IMR-90 (cell line): ENCODE data around the gene CADM4. TPM values are rescaled to one million over a fixed set of nuclear protein-coding genes. Genes with fewer than 3 reads are reported as not detected.
A peak's percentile ranks its signal among the peaks of the same experiment; 100 is the strongest.

Experiments
- ATAC-seq: fragments of 200-7000 bp; cut with Tn5 transposase; 2 replicates; pipeline ENCODE4 v1.9.1; 2020; ENCODE audit warnings: low read depth, mild to moderate bottlenecking, moderate library complexity
- BruUV-seq: library from RNA; stranded (reverse); fragments of 400-500 nt; replicated peaks from 2 replicates; lab custom pipeline; 2021; lab: Mats Ljungman, UMichigan
- CTCF ChIA-PET: fragments of 300-600 bp; formaldehyde crosslinking; extraction: SDS; loops from one replicate; lab custom pipeline; 2021; ENCODE audit warnings: antibody characterized with exemption; lab: Yijun Ruan, JAX
- POLR2A ChIA-PET: fragments of 300-600 bp; sonication (Branson Sonifier 250); formaldehyde crosslinking; loops from one replicate; lab custom pipeline; 2022; ENCODE audit warnings: antibody characterized with exemption; ENCODE audit not compliant: unreplicated experiment; lab: Charles Lee
- DNase-seq: peaks from one replicate; pipeline ENCODE4 v3.0.0; 2013
- H2AFZ ChIP-seq: replicated peaks from 2 replicates; pipeline ENCODE3; 2013; ENCODE audit warnings: low read length, mild to moderate bottlenecking; ENCODE audit not compliant: poor library complexity
- H2AK5ac ChIP-seq: 2 replicates; pipeline ENCODE4 v1.6.1; 2013; ENCODE audit warnings: low read depth, low read length, inconsistent platforms
- H2AK9ac ChIP-seq: replicated peaks from 2 replicates; pipeline ENCODE3; 2013; ENCODE audit warnings: mild to moderate bottlenecking, low read depth, low read length, moderate library complexity; ENCODE audit not compliant: poor library complexity
- H2BK120ac ChIP-seq: 2 replicates; pipeline ENCODE4 v1.6.1; 2013; ENCODE audit warnings: low read depth, low read length, inconsistent platforms
- H2BK15ac ChIP-seq: 3 replicates; pipeline ENCODE4 v1.6.1; 2013; ENCODE audit warnings: low read depth, low read length, inconsistent platforms
- H2BK20ac ChIP-seq: 2 replicates; pipeline ENCODE4 v1.6.1; 2013; ENCODE audit warnings: low read depth, mild to moderate bottlenecking, inconsistent platforms, low read length, moderate library complexity
- H2BK5ac ChIP-seq: 2 replicates; pipeline ENCODE4 v1.6.1; 2013; ENCODE audit warnings: mild to moderate bottlenecking, low read depth, low read length, inconsistent platforms; ENCODE audit not compliant: poor library complexity, severe bottlenecking
- H3K14ac ChIP-seq: replicated peaks from 2 replicates; pipeline ENCODE4 v1.6.1; 2013; ENCODE audit warnings: low read depth, low read length, inconsistent platforms
- H3K18ac ChIP-seq: 2 replicates; pipeline ENCODE4 v1.6.1; 2013; ENCODE audit warnings: low read depth, low read length, control low read depth
- H3K23ac ChIP-seq: 2 replicates; pipeline ENCODE4 v1.6.1; 2013; ENCODE audit warnings: low read depth, low read length, inconsistent platforms
- H3K27ac ChIP-seq: 2 replicates; pipeline ENCODE4 v1.5.1; 2013; ENCODE audit warnings: mild to moderate bottlenecking, control low read depth, low read length; ENCODE audit not compliant: insufficient read depth
- H3K27me3 ChIP-seq: 2 replicates; pipeline ENCODE4 v1.6.1; 2013; ENCODE audit warnings: low read length; ENCODE audit not compliant: control insufficient read depth, insufficient read depth
- H3K36me3 ChIP-seq: 2 replicates; pipeline ENCODE4 v1.6.1; 2013; ENCODE audit warnings: low read length, mixed read lengths; ENCODE audit not compliant: control insufficient read depth, insufficient read depth
- H3K4ac ChIP-seq: 2 replicates; pipeline ENCODE4 v1.6.1; 2013; ENCODE audit warnings: low read depth, low read length, inconsistent platforms
- H3K4me1 ChIP-seq: 2 replicates; pipeline ENCODE4 v1.6.1; 2013; ENCODE audit warnings: low read length, mixed read lengths; ENCODE audit not compliant: control insufficient read depth, insufficient read depth
- H3K4me2 ChIP-seq: 2 replicates; pipeline ENCODE4 v1.6.1; 2013; ENCODE audit warnings: low read depth, mild to moderate bottlenecking, control low read depth, low read length, moderate library complexity
- H3K4me3 ChIP-seq: 2 replicates; pipeline ENCODE4 v1.5.1; 2013; ENCODE audit warnings: low read depth, mild to moderate bottlenecking, control low read depth, low read length, moderate library complexity; ENCODE audit not compliant: insufficient read depth
- H3K56ac ChIP-seq: 2 replicates; pipeline ENCODE4 v1.6.1; 2013; ENCODE audit warnings: low read length, inconsistent platforms; ENCODE audit not compliant: insufficient read depth; ENCODE audit errors: extremely low read depth
- H3K79me1 ChIP-seq, 2 experiments: 2 replicates each; pipeline ENCODE4 v1.6.1; 2013; ENCODE audit warnings: low read length in 2 of 2, inconsistent platforms in 1 of 2, low read depth in 1 of 2
- H3K9ac ChIP-seq: 2 replicates; pipeline ENCODE4 v1.6.1; 2013; ENCODE audit warnings: low read depth, low read length, control low read depth
- H3K9me1 ChIP-seq: 2 replicates; pipeline ENCODE4 v1.6.1; 2013; ENCODE audit warnings: low read length, inconsistent platforms; ENCODE audit not compliant: insufficient read depth
- H3K9me3 ChIP-seq: 2 replicates; pipeline ENCODE4 v1.6.1; 2013; ENCODE audit warnings: low read length; ENCODE audit not compliant: control insufficient read depth, insufficient read depth
- H4K20me1 ChIP-seq: 2 replicates; pipeline ENCODE4 v1.6.1; 2013; ENCODE audit warnings: low read length, inconsistent platforms; ENCODE audit not compliant: insufficient read depth
- H4K5ac ChIP-seq: 2 replicates; pipeline ENCODE4 v1.6.1; 2013; ENCODE audit warnings: mild to moderate bottlenecking, low read depth, low read length, control low read depth
- H4K8ac ChIP-seq, 2 experiments: 2 replicates each; pipeline ENCODE4 v1.6.1; 2013; ENCODE audit warnings: low read depth in 2 of 2, low read length in 2 of 2, control low read depth in 1 of 2, inconsistent platforms in 1 of 2
- H4K91ac ChIP-seq: 2 replicates; pipeline ENCODE4 v1.6.1; 2013; ENCODE audit warnings: low read depth, low read length, inconsistent platforms; ENCODE audit not compliant: insufficient read depth
- BHLHE40 ChIP-seq: fragments of 150-350 bp; IDR thresholded peaks from 2 replicates; pipeline ENCODE4 v1.6.1; 2016; ENCODE audit warnings: mild to moderate bottlenecking, low read depth, low read length
- CEBPB ChIP-seq: IDR thresholded peaks from 2 replicates; pipeline ENCODE4 v1.6.1; 2012; ENCODE audit warnings: low read depth, low read length, improper control_type of control experiment
- CHD1 ChIP-seq: IDR thresholded peaks from 2 replicates; pipeline ENCODE4 v1.6.1; 2012; ENCODE audit warnings: low read depth, low read length, improper control_type of control experiment
- FOS ChIP-seq: fragments of 150-350 bp; IDR thresholded peaks from 2 replicates; pipeline ENCODE4 v1.6.1; 2016; ENCODE audit warnings: low read depth, low read length
- MAFK ChIP-seq: IDR thresholded peaks from 2 replicates; pipeline ENCODE4 v1.6.1; 2012; ENCODE audit warnings: low read depth, low read length, improper control_type of control experiment
- MAZ ChIP-seq: IDR thresholded peaks from 2 replicates; pipeline ENCODE4 v1.6.1; 2012; ENCODE audit warnings: low read depth, mild to moderate bottlenecking, low read length, improper control_type of control experiment, moderate library complexity, borderline replicate concordance
- MXI1 ChIP-seq: IDR thresholded peaks from 2 replicates; pipeline ENCODE4 v1.6.1; 2012; ENCODE audit warnings: low read depth, mild to moderate bottlenecking, low read length, moderate library complexity, borderline replicate concordance
- NFE2L2 ChIP-seq: fragments of 150-350 bp; IDR thresholded peaks from 2 replicates; pipeline ENCODE4 v1.6.1; 2016; ENCODE audit warnings: low read depth, mild to moderate bottlenecking, low read length
- POLR2A ChIP-seq: IDR thresholded peaks from 2 replicates; pipeline ENCODE4 v1.6.1; 2012; ENCODE audit warnings: mild to moderate bottlenecking, low read depth, low read length
- RAD21 ChIP-seq: IDR thresholded peaks from 2 replicates; pipeline ENCODE4 v1.6.1; 2012; ENCODE audit warnings: low read length, improper control_type of control experiment
- RCOR1 ChIP-seq: IDR thresholded peaks from 2 replicates; pipeline ENCODE4 v1.6.1; 2012; ENCODE audit warnings: mild to moderate bottlenecking, low read length, improper control_type of control experiment; ENCODE audit not compliant: insufficient replicate concordance
- RFX5 ChIP-seq: IDR thresholded peaks from 2 replicates; pipeline ENCODE4 v1.8.0; 2012; ENCODE audit warnings: low read depth, mild to moderate bottlenecking, low read length, moderate library complexity
- WGBS, 2 experiments: methylation state at CpG; one replicate each; pipeline versions ENCODE4 v1.1.5 to v1.1.7; 2013; ENCODE audit warnings: missing lambda C conversion rate in 2 of 2; ENCODE audit not compliant: insufficient read length in 1 of 2; ENCODE audit errors: extremely low coverage in 2 of 2; 5-methylcytosine and 5-hydroxymethylcytosine counted together
- dilution Hi-C: fragments of 300-500 bp; cut with HindIII; formaldehyde crosslinking; loops from one replicate; pipeline ENCODE4 v1.14.3; 2018; ENCODE audit warnings: low sequenced_read_pairs; ENCODE audit not compliant: unreplicated experiment
- in situ Hi-C: fragments of 300-500 bp; cut with MboI; formaldehyde crosslinking; loops from 3 replicates; pipeline ENCODE4 v1.14.3; 2019; ENCODE audit warnings: low sequenced_read_pairs, inconsistent platforms, mixed read lengths
- intact Hi-C: fragments of 100-400 bp; cut with micrococcal nuclease; formaldehyde crosslinking; loops from 2 replicates; pipeline ENCODE4 v1.10.0; 2022
- polyA plus RNA-seq, 3 experiments: library from polyadenylated mRNA; depleted of rRNA; stranded (reverse); fragments of >200 nt; gene quantifications; 2 replicates each; pipeline ENCODE4 v1.2.3, GENCODE V29; 2012; ENCODE audit warnings: low replicate concordance in 1 of 3
- total RNA-seq: library from RNA; depleted of rRNA; stranded (reverse); fragments of >200 nt; gene quantifications from 2 replicates; pipeline ENCODE4 v1.2.3, GENCODE V29; 2012
- TF ChIP-seq, protein P1 (sequence below): fragments of 150-350 bp; IDR thresholded peaks from 2 replicates; pipeline ENCODE4 v1.6.1; 2016; ENCODE audit warnings: low read depth, mild to moderate bottlenecking, low read length, moderate library complexity, borderline replicate concordance
- TF ChIP-seq, protein P2 (sequence below): conservative IDR thresholded peaks from 2 replicates; pipeline ENCODE4 v1.5.1; 2012; ENCODE audit warnings: mild to moderate bottlenecking, low read depth, low read length, improper control_type of control experiment

CADM4 gene
- total and polyA plus RNA-seq, 2 of the 4 experiments (the other 2 are of a cell fraction): 2.0 to 4.9 TPM

DNA sequence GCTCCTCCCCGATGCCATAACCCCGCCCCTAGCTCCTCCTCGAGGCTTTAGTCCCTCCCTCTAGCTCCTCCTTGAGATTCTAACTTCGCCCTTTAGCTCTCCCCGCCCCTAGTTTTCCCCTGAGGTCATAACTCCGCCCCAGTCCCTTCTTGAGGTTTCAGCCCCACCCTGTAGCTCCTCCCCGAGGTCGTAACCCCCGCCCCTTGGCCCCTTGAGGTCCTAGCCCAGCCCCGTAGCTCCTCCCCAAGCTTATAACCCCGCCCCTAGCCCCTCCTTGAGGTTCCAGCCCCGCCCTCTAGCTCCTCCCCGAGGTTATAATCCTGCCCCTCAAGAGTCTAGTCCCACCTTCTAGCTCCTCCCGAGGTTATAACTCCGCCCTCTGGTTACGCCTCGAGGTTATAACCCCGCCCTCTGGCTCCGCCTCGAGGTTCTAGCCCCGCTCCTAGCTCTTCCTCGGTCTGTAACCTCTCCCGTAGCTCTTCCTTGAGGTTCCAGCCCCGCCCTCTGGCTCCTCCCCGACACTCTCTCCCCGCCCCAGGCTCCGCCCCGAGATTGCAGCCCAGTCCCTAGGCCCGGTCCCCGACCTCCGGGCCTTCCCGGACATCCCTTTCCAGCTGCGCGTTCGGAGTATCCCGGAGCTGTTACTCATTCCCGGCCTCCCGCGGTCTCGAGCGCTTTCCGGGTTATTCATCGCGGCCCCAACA lies 28.9 kb upstream of the CADM4 start:
- peak overlapping the region; percentile 57; the same call in 1 of the 2 replicates for H3K23ac ChIP-seq
- CTCF ChIA-PET: interaction anchor here (0.6 to 1.2 kb wide), 9 partner anchors 57 to 1827 kb away, joined by 3 to 4 read pairs (median 3); no protein-coding TSS in a partner anchor
- H2AFZ ChIP-seq: peak overlapping the region; percentile 82
- H2BK15ac ChIP-seq: peak overlapping the region; percentile 70; the same call in 1 of the 3 replicates
- peak overlapping the region; percentile 21; the same call in 1 of the 2 replicates for H3K18ac ChIP-seq
- DNase-seq (peak; percentile 99), ATAC-seq (peak; percentile 90)
- H3K27ac ChIP-seq: peak overlapping the region; percentile 84
- H4K20me1 ChIP-seq: peaks cover 37% of the 10 kb centered on the region
- H3K4me3 ChIP-seq: peak overlapping the region; percentile 90
- H3K14ac ChIP-seq: peak overlapping the region; percentile 72
- intact Hi-C loops: loop anchor here (1.0 to 10.0 kb wide), 3 partner anchors 68 to 564 kb away; no protein-coding TSS in a partner anchor
- H3K27me3 ChIP-seq: no peaks in the 10 kb centered on the region
- in situ Hi-C loops: no loop called here
- no TSS peak for BruUV-seq
- 0% methylated on average over 14 of the region's 44 CpGs; no CpG with 5 or more reads in 1 of the 2 experiments for WGBS, 2 experiments
- H3K56ac ChIP-seq: peak overlapping the region; percentile 80; the same call in 1 of the 2 replicates
- dilution Hi-C loops: no loop called here
- H2AK5ac ChIP-seq: no peak overlapping the region
- peak overlapping the region; percentile 98 for H2AK9ac ChIP-seq
- peaks cover 33 to 45% of the 10 kb centered on the region in 2 experiments for H3K79me1 ChIP-seq
- peak overlapping the region; percentile 86 for H2BK5ac ChIP-seq
- peak overlapping the region; percentile 28; the same call in 1 of the 2 replicates for H2BK120ac ChIP-seq
- no peak overlapping the region; the same call in 1 of the 2 replicates for H4K5ac ChIP-seq
- H3K4ac ChIP-seq: peak overlapping the region; percentile 84; the same call in 1 of the 2 replicates
- H3K9ac ChIP-seq: peak overlapping the region; percentile 83
- H3K9me1 ChIP-seq: peaks cover 18% of the 10 kb centered on the region
- H3K4me1 ChIP-seq: peaks cover 8% of the 10 kb centered on the region
- H4K8ac ChIP-seq: peak overlapping the region; percentile 77 to 91; a peak in 2 of 4 replicates
- no peak for TF ChIP-seq MAFK
- TF ChIP-seq RAD21: no peak
- no peak for TF ChIP-seq RFX5
- TF ChIP-seq MXI1: no peak
- TF ChIP-seq FOS: peak; percentile 26; the same call in 1 of the 2 replicates
- TF ChIP-seq MAZ: peak; percentile 76; the same call in 1 of the 2 replicates
- TF ChIP-seq, protein P1, sequence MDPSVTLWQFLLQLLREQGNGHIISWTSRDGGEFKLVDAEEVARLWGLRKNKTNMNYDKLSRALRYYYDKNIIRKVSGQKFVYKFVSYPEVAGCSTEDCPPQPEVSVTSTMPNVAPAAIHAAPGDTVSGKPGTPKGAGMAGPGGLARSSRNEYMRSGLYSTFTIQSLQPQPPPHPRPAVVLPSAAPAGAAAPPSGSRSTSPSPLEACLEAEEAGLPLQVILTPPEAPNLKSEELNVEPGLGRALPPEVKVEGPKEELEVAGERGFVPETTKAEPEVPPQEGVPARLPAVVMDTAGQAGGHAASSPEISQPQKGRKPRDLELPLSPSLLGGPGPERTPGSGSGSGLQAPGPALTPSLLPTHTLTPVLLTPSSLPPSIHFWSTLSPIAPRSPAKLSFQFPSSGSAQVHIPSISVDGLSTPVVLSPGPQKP: no peak
- TF ChIP-seq RCOR1: no peak
- no peak; the same call in 1 of the 2 replicates for TF ChIP-seq POLR2A
- no peak for TF ChIP-seq NFE2L2
- TF ChIP-seq BHLHE40: 0 out of 2 replicates have a peak, but pooled peaks have one; percentile 22
- TF ChIP-seq CEBPB: peak; percentile 13; the same call in 1 of the 2 replicates
- TF ChIP-seq CHD1: no peak
- TF ChIP-seq, protein P2, sequence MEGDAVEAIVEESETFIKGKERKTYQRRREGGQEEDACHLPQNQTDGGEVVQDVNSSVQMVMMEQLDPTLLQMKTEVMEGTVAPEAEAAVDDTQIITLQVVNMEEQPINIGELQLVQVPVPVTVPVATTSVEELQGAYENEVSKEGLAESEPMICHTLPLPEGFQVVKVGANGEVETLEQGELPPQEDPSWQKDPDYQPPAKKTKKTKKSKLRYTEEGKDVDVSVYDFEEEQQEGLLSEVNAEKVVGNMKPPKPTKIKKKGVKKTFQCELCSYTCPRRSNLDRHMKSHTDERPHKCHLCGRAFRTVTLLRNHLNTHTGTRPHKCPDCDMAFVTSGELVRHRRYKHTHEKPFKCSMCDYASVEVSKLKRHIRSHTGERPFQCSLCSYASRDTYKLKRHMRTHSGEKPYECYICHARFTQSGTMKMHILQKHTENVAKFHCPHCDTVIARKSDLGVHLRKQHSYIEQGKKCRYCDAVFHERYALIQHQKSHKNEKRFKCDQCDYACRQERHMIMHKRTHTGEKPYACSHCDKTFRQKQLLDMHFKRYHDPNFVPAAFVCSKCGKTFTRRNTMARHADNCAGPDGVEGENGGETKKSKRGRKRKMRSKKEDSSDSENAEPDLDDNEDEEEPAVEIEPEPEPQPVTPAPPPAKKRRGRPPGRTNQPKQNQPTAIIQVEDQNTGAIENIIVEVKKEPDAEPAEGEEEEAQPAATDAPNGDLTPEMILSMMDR: no peak
- POLR2A ChIA-PET: interaction anchor here (1.1 kb wide), 1 partner anchor 75 kb away, joined by 3 read pairs; no protein-coding TSS in a partner anchor
- H2BK20ac ChIP-seq: no peak overlapping the region
- H3K4me2 ChIP-seq: peak overlapping the region; percentile 79
- H3K36me3 ChIP-seq: peaks cover 28% of the 10 kb centered on the region
- H4K91ac ChIP-seq: no peak overlapping the region
- no peaks in the 10 kb centered on the region for H3K9me3 ChIP-seq
